GM10248 (cell line): ENCODE results near the gene MITF.
"Not testable (repeated sequence)": the region's sequence is repeated elsewhere in the genome, so short reads cannot be mapped to it uniquely, and the experiment has no call there.

Experiments
- CTCF ChIA-PET: fragments of 300-600 bp; sonication (Branson Sonifier 250); formaldehyde crosslinking; extraction: SDS; loops from one replicate; lab custom pipeline; 2021; ENCODE audit warnings: antibody characterized with exemption; lab: Yijun Ruan, JAX
- POLR2A ChIA-PET: fragments of 350-650 bp; sonication (Branson Sonifier 250); formaldehyde crosslinking; extraction: SDS; loops from one replicate; lab custom pipeline; 2020; ENCODE audit warnings: antibody characterized with exemption; lab: Yijun Ruan, JAX
- DNase-seq: peaks from one replicate; pipeline ENCODE4 v3.0.0; 2012; ENCODE audit errors: extremely low spot score
- CTCF ChIP-seq: IDR thresholded peaks from 2 replicates; pipeline ENCODE4 v1.5.1; 2012; ENCODE audit warnings: mild to moderate bottlenecking, low read depth; ENCODE audit errors: extremely low read depth, missing control alignments, control extremely low read depth

The MITF gene

GRCh38 chr3:69786854-69787253 lies 47.6 kb downstream of the MITF start:
- ChIA-PET POLR2A (no interaction called here), CTCF (no interaction called here)
- TF ChIP-seq CTCF, result no peak
- no peak for DNase-seq

GRCh38 chr3:69787436-69788168 lies 48.3 kb downstream of the MITF start:
- no peak for DNase-seq
- CTCF ChIA-PET, result no interaction called here
- POLR2A ChIA-PET, result no interaction called here
- no peak for TF ChIP-seq CTCF

GRCh38 chr3:69791106-69791505 lies 51.8 kb downstream of the MITF start:
- ChIA-PET POLR2A (no interaction called here), CTCF (no interaction called here)
- TF ChIP-seq CTCF, result no peak
- no peak for DNase-seq

- ChIA-PET POLR2A (no interaction called here), CTCF (interaction anchor here (1.5 kb wide), 1 partner anchor 13 kb away, joined by 4 read pairs; no protein-coding TSS in a partner anchor)
- no peak for DNase-seq
- TF ChIP-seq CTCF, result no peak
These were observed 52.7 kb downstream of the MITF start for GRCh38 chr3:69791919-69792399.

GRCh38 chr3:69796126-69796525 lies 56.9 kb downstream of the MITF start:
- DNase-seq, POLR2A ChIA-PET: not testable (repeated sequence)
- CTCF ChIA-PET, result interaction anchor here (1.4 to 2.1 kb wide), 2 partner anchors 15 to 16 kb away, joined by 3 to 6 read pairs; no protein-coding TSS in a partner anchor

- ChIA-PET POLR2A (no interaction called here), CTCF (no interaction called here)
- no peak for TF ChIP-seq CTCF
- no peak for DNase-seq
These were observed 64.5 kb downstream of the MITF start for GRCh38 chr3:69803681-69804270.

GRCh38 chr3:69805491-69805890 lies 66.2 kb downstream of the MITF start:
- DNase-seq, result no peak
- no peak for TF ChIP-seq CTCF
- ChIA-PET CTCF (no interaction called here), POLR2A (no interaction called here)
